GM21367 (cell line): ENCODE results near the gene HOXC5.
"Not testable (repeated sequence)": the region's sequence is repeated elsewhere in the genome, so short reads cannot be mapped to it uniquely, and the experiment has no call there.

ENCODE experiments used
- ATAC-seq: cut with Tn5 transposase; IDR thresholded peaks from one replicate; pipeline ENCODE4 v1.9.1; 2021; ENCODE audit not compliant: unreplicated experiment

HOXC5 gene

DNA sequence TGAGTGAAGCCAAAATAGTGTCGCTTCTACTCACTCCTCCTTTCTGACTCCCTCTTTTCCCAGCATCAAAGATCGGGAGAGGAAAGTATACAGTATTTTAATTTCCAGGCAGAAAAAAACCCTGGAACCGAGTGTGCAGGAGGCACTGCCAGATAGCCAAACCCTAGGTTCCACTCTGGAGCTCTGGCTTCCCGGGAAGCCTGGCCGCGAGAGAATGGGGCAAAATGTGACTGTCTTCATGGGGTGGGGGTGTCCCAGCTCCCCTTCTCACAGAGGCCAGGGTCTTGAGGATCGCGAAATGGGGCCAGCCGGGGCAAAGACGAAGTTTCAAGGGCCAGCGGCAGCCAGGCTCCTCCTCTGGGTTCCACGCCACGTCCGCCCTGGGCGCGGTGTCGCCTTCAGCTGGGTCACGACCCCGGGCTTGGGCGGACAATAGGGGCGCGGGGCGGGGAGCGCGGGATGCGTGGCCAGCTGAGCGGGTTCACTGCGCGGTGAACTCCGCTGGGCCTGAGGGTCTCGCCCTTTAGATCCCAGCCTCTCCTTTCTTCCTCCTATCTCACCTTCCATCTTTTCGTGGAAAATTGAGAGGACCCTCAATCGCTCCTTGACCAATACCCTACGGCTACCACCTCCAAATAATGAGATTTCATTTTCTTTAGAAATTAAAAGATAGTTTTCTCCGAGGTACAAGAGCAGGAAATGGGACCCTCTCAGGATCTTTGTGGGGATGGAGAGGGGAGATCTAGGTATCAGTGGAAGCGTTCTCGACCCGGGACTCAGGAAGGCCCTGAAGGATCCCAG is 27.5 kb downstream of the HOXC5 start:
- ATAC-seq = no peak

DNA sequence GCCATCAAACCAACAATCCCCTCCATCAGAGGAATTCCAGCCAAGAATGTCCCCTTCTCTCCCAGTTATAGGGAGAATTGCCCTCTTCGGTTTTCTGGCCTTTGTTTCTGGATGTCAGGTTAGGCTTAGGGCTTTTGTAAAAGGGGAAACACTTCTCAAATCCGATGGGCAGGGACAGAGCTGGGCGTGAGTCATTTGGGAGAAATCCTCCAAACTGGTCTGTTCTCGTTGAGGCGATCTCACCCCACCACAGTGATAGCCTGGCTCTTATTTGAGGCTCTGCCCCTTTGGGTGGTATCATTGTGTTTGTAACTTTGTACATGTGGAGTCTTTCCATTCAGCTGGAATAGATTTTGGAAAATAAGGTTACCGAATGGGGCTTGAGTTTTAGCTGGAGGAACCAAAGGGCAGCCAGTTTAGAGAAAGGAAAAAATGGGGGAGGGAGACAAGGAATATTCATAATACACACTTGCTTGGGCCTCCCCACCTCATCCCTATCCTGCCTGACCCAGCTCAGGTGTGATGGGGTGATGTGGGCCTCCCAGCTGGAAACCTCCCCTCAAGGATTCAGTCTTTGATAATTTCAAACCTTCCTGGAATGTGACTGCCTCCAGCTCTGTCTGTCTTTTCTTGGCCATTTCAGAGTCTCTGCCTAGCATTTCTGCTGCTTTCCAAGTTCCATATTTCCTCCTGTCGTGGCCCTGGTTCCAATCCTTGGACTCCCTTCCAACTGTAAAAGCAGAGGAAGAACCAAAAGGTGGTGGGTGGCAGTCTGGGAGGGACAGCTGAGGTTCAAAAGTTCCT is 28.3 kb downstream of the HOXC5 start:
- no peak for ATAC-seq

DNA sequence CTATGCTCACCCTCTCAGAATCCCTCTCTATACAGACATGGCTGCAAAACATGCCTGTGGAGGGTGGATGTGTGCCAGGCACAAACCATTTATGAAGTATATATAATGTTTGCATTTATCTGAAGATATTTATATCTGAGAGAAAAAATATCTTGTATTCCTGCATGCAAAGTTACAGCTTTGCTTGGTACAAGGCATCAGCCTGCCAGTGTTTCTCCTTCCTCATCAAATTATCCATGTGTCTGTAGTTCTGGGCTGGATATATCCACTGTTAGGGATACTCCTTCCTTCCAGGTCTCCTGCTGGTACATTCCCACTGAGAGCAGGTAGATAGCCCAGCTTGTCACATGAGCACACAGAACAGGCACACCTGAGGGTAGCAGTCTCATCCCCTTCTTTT is 32.8 kb downstream of the HOXC5 start:
- ATAC-seq = no peak

DNA sequence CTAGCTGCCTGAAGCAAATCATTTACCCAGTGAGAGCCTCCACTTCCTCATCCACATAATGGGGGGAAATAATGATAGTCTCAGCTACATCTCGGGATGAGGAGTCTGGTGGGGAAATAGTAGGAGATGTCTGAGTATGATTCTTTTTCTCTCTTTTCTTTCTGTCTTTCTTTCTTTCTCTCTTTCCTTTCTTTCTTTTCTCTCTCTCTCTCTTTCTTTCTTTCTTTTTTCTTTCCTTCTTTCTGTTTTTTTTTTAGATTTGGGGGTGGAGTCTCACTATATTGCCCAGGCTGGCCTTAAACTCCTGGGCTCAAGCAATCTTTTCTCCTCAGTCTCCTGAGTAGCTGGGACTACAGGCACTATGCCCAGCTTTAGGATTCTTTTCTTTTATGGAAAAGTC is 33.6 kb downstream of the HOXC5 start:
- ATAC-seq = no peak

DNA sequence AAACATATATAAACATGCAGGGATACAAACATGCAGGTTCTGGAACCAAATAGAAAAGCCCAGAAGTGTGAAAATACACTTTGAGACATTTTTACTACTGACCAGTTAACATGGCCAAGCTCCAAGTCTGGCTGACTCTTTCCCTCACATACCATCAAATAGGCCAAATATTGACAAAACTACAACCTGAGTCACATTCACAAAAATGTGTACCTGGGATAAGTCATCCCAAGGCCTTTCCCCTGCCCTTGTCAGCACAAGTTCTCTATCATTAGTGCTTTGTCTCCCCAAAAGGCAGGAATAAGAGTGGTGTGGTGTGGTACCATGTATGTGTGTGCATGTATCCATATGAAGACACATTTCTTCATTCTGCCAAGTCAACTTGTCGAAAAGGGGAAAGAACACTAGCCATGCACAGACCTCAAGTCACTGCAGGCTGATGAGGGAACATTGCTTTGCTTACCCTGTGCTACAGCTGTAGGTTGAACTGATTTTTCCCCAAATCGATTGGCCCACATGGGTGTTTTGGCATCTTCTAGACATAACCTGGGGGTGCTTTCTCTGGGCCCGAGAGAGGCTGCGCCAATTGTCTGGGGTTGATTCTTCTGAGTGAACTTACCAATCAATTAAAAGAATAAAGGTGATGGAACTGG is 35.7 kb downstream of the HOXC5 start:
- ATAC-seq = no peak

DNA sequence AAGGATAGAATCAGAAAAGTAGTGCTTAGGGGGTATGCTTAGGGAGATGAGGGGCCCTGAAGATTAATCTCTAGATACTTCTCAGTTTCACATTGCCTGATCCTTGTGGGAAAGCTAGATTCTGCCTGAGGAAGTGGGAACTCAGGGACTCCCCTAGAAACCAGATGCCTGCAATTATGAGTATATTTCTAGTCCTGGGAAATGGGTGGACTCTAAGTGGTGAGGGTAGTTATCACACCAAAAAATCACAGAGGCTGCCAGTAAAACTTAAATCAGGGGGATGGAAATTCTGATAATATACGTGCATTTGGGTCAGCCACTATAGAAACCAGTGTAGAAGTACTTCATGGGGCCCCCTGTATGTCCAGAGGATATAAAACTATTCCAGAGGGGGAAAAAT is 39.1 kb downstream of the HOXC5 start:
- no peak for ATAC-seq

DNA sequence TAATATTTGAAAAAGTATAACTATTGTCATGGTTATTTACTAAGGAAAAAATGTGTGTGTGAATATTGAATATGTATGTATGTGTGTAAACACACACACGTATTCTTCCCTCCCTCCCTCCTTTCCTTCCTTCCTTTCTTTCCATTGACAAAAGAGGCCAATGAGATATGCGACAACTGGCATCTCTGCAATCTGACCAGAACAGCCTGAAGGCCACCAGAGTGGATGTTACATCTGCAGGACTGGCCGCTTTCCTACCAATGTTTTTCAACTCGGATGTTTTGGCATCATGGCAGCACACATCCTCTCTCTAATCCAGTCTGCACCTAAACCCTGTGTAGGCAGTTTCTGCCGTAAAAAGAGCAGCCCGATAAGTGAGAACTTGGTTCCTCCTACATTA is 41.5 kb downstream of the HOXC5 start:
- no peak for ATAC-seq

DNA sequence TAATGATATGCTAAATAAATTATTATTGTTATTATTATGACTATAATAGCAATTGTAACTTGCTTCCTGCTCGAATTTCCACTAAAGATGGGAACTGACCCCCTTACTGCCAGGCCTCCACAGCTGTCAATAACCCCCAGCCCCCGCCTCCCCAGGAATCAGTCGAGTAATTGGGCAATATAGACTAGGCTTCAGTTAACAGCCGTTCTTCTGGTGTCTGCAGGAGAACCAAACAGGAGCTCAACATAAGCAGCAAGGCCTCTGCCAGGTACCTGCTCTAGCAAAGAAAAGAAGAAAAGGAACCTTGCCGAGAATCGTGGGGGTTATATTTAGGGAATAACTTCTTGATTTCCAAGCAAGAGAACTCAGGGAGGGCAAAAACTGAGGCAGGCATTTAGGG is 42.6 kb downstream of the HOXC5 start:
- ATAC-seq = no peak

DNA sequence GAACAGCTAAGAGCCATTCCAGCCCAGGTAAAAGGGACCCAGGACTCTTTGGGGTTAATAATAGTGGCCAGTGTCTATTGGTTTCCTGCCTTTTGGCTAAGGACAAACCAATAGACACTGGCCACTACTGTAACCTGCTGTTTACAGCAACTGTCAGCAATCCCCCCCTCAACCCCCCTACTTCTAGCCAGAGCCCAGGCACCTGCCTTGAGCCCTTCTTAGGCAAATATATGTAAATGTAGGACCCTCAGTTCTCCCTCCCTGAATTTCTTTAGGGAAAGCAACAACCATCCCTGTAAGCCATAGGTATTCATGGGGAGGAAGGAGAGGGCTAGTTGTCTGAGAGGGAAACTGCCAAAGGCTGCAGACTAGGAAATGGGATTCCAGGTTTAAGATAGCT is 43.1 kb downstream of the HOXC5 start:
- no peak for ATAC-seq

DNA sequence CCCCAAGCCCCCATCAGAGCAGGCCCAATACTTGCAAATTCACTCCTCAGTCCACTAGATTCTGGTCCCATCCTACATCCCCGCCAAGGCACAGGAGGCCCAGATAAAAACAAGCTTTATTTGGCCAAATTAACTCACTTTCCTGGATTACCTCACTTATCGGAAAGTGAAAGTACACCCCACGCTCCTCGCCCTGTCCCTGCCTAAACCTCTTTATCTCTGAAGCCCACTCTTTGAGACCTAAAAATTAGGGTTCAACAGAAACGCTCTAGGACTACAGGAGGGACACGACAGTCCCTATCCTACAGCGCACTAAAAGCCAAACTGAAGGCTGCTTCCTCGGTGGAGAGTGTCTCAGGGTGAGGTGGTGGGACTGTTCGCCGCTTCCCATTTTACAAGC is 45.0 kb downstream of the HOXC5 start:
- ATAC-seq = not testable (repeated sequence)

DNA sequence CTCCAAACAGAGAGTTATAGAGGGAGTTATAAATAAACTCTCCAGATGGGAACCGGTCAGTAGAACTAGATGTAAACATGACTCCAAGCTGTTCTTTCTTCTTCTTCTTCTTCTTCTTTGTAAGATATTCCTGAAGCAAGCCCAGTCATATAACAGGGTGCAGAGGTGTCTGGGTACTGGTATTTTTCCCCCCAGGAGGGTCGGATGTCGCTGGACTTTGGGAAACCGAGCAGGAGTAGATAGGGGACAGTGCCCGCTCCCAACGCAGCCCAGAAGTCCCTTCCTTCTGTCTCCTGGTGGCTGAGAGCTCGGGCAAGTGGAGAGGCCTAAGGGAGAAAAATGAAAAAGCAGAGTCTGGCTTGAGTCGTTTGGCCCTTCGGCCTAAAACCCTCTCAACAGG is 46.3 kb downstream of the HOXC5 start:
- not testable (repeated sequence) for ATAC-seq

DNA sequence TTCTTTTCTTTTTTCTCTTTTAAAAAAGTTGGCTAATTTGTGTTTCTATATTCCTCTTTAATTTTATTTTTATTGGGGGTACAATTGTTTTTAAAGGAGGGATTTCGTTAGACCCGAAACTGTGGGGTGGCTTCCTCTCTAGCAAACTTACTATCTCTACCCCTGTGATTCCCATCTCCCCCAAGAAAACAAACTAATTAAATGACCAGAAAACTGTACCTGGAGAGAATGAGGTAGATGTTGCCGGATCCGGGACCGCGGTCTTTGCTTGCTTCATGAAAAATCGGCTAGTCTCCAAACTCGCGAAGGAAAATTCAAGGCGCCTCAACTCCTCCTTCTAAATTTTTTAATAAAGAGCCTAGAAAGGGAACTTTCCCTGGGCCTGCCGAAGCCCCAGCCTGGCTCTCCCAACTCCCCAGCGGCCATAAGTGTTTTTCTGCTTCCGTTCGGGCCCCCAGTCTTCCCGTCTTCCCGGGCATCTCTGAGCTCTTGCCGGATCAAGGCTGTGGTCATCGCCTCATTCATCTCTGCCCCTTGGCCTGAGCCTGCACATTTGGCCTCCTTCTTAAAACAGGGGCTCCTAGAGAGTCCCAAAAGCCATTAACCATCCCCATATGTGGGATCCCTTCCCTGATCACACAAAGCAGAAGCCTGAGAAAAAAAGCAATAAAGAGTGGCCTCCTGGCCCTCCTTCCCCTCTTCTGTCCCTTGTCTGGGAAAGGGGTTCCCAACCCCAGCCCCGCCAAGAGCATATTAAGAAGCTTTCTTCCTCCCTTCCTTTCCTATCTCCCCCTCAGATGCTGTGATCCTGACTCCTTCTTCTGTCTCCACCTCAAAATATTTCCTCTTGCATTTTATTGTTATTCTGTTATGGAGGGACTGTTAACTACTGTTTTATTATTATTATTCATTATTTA is 47.4 kb downstream of the HOXC5 start:
- not testable (repeated sequence) for ATAC-seq

DNA sequence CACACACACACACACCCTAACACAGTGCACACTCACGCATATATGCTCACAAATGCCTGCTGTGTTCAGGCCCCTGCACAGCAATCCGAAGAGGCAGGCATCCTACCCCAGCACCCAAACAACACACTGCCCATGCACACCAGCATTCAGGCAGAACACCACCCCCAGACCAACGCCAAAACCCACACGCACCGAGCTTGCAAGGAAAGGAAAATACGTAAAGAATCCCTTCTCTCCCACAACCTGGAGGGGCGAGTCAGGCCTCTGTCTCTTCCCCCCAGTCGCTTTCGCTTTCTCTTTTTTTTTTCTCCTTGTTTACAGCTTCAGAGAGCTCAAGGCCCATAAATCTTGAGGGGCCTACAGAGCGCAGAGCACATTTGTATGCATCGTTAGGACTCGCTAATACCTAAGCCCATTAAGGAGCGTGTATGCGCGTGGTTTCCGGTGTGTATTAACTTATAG is 48.2 kb downstream of the HOXC5 start:
- ATAC-seq = not testable (repeated sequence)

DNA sequence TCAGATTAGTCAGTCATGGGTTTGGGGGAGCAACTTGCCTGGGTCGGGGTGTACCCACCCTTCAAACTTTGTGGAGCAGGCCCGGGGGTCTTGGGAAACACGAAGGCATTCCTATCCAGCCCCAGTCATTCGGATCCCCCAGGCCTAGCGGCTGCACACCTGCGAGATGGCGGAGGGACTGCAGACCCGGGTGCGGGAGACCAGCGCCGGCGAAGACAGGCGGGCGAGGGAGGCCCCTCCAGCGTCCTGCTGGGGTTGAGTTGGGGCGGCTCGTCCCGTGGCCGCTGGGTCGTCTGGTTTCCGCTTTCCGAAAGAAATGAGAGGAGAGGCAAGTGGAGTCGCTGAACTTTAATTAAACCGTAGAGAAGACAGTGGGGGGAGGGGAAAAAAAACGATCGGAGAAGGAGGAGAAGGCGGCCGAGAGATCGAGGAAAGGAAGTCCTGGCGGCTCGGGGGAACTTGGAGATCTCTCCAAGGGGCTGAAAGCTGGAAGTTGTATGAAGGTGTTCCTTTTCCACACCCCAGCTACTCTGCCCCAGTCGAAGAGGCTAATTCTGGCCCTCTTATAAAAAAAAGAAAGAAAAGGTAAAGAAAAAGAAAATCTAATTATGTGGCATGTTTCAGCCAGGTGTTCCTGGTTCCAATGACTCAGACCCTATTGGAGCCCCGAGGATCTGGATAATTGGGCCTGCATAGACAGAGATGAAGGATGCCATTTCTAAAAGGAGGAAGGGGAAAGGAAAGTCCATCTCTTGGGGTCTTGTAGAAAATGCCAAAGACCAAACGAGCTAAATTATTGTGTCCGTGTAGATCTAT is 48.9 kb downstream of the HOXC5 start:
- ATAC-seq = not testable (repeated sequence)

DNA sequence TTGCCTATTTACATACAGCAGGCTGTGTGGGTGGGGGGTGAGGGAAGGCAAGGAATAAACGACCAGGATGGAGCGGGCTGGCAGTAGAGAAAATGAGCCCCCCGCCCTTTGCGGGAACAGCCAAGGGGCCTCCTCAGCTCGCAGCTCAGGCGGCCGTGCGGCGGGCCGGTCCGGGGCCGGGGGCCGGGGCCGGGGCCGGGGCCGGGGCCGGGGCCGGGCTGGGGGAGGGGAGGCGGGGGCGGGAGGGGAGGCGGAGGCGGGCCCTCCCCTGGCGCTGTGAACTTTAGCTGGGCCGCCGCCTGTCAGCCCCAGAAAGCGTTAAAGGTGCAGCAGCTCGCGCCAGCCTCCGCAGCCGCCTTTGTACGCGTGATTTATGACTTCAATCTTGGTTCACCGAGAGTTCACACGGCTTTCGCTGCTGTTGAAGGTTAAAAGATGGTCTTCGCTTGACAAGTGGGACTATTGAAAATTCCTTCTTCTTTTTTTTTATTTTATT is 49.6 kb downstream of the HOXC5 start:
- no peak for ATAC-seq
